A673 (cell line): Measurements from ENCODE around the gene FOXK1. TPM values are rescaled to one million over a fixed set of nuclear protein-coding genes. Genes with fewer than 3 reads are reported as not detected.

Source experiments
- BruUV-seq: library from RNA; stranded (reverse); fragments of 400-500 nt; replicated peaks from 2 replicates; lab custom pipeline; 2021; lab: Mats Ljungman, UMichigan
- CTCF ChIA-PET: fragments of 300-600 bp; sonication (Branson Sonifier 250); formaldehyde crosslinking; loops from one replicate; lab custom pipeline; 2022; ENCODE audit warnings: antibody characterized with exemption; lab: Charles Lee
- POLR2A ChIA-PET: fragments of 300-600 bp; sonication (Branson Sonifier 250); formaldehyde crosslinking; loops from one replicate; lab custom pipeline; 2022; ENCODE audit warnings: antibody characterized with exemption; ENCODE audit not compliant: low non-redundant PET; lab: Charles Lee
- DNase-seq: peaks from one replicate; pipeline ENCODE4 v3.0.0-alpha.2; 2015; ENCODE audit warnings: low spot score
- H3K27ac ChIP-seq: fragments of 200-600 bp; sonication (generic); 2 replicates; pipeline ENCODE4 v1.5.1; 2016; ENCODE audit warnings: mixed run types, low read depth, mild to moderate bottlenecking, mixed read lengths, antibody characterized with exemption, low read length; ENCODE audit not compliant: poor library complexity, severe bottlenecking
- H3K27me3 ChIP-seq: fragments of 200-600 bp; sonication (generic); replicated peaks from 2 replicates; pipeline ENCODE4 v1.6.1; 2017; ENCODE audit warnings: mixed run types, low read depth, mild to moderate bottlenecking, mixed read lengths, antibody characterized with exemption, low read length; ENCODE audit not compliant: insufficient read depth, poor library complexity
- H3K36me3 ChIP-seq: fragments of 200-600 bp; sonication (generic); 2 replicates; pipeline ENCODE4 v1.6.1; 2016; ENCODE audit warnings: mixed run types, mild to moderate bottlenecking, mixed read lengths, antibody characterized with exemption, low read length; ENCODE audit not compliant: insufficient read depth, poor library complexity, severe bottlenecking
- H3K4me1 ChIP-seq: fragments of 200-600 bp; sonication (generic); 2 replicates; pipeline ENCODE4 v1.6.1; 2017; ENCODE audit warnings: mixed run types, mild to moderate bottlenecking, mixed read lengths, antibody characterized with exemption, low read length; ENCODE audit not compliant: insufficient read depth, poor library complexity, severe bottlenecking
- H3K4me3 ChIP-seq: fragments of 200-600 bp; sonication (generic); 2 replicates; pipeline ENCODE4 v1.5.1; 2016; ENCODE audit warnings: low read depth, mixed run types, mild to moderate bottlenecking, mixed read lengths, low read length; ENCODE audit not compliant: poor library complexity, severe bottlenecking
- H3K9me3 ChIP-seq: fragments of 200-600 bp; sonication (generic); 2 replicates; pipeline ENCODE4 v1.6.1; 2016; ENCODE audit warnings: mixed run types, low read depth, mild to moderate bottlenecking, mixed read lengths, antibody characterized with exemption, low read length; ENCODE audit not compliant: poor library complexity, severe bottlenecking
- CTCF ChIP-seq: fragments of 300-800, 200-600 bp; sonication (generic); conservative IDR thresholded peaks from 2 replicates; pipeline ENCODE4 v1.5.1; 2017; ENCODE audit warnings: low read depth, mild to moderate bottlenecking, antibody characterized with exemption, low read length, moderate library complexity, mixed read lengths
- EZH2 ChIP-seq: fragments of 200-600 bp; sonication (generic); IDR thresholded peaks from 2 replicates; pipeline ENCODE4 v1.6.1; 2017; ENCODE audit warnings: borderline replicate concordance, low read depth, mild to moderate bottlenecking, mixed read lengths, antibody characterized with exemption, low read length; ENCODE audit not compliant: poor library complexity, severe bottlenecking
- intact Hi-C: fragments of 100-400 bp; cut with micrococcal nuclease; formaldehyde crosslinking; loops from one replicate; pipeline ENCODE4 v1.10.0; 2022; ENCODE audit not compliant: unreplicated experiment
- total RNA-seq: library from RNA; stranded (reverse); gene quantifications from 2 replicates; pipeline ENCODE4 v1.2.3, GENCODE V29; 2021

FOXK1 gene
- total RNA-seq, 1 experiment from 2014 or later = 43.8 TPM

GRCh38 chr7:4726566-4726965 lies 44.5 kb downstream of the FOXK1 start:
- ChIA-PET POLR2A (interaction anchor here (0.6 kb wide), 1 partner anchor 19 kb away, joined by 4 read pairs; no protein-coding TSS in a partner anchor), CTCF (no interaction called here)
- Histone ChIP-seq H3K27me3 (no peaks in the 10 kb centered on the region), H3K36me3 (no peaks in the 10 kb centered on the region), H3K4me3 (no peak overlapping the region), H3K27ac (no peak overlapping the region), H3K9me3 (no peaks in the 10 kb centered on the region), H3K4me1 (peaks cover 15% of the 10 kb centered on the region)
- no TSS peak for BruUV-seq
- no peak for TF ChIP-seq EZH2
- TF ChIP-seq CTCF = no peak
- DNase-seq = no peak
- intact Hi-C loops = no loop called here

GRCh38 chr7:4727914-4728705 lies 46.0 kb downstream of the FOXK1 start:
- H3K36me3 ChIP-seq = no peaks in the 10 kb centered on the region
- TF ChIP-seq EZH2 = no peak
- TF ChIP-seq CTCF = no peak
- intact Hi-C loops = no loop called here
- no TSS peak for BruUV-seq
- ChIA-PET POLR2A (no interaction called here), CTCF (no interaction called here)
- H3K9me3 ChIP-seq = no peaks in the 10 kb centered on the region
- H3K27me3 ChIP-seq = no peaks in the 10 kb centered on the region
- peaks cover 15% of the 10 kb centered on the region for H3K4me1 ChIP-seq
- DNase-seq = no peak
- H3K27ac ChIP-seq = no peak overlapping the region
- H3K4me3 ChIP-seq = no peak overlapping the region

GRCh38 chr7:4729266-4729665 lies 47.2 kb downstream of the FOXK1 start:
- CTCF ChIA-PET = no interaction called here
- no peaks in the 10 kb centered on the region for H3K9me3 ChIP-seq
- TF ChIP-seq CTCF (no peak), EZH2 (no peak)
- no peaks in the 10 kb centered on the region for H3K36me3 ChIP-seq
- H3K27me3 ChIP-seq = no peaks in the 10 kb centered on the region
- intact Hi-C loops = no loop called here
- BruUV-seq = no TSS peak
- no peak overlapping the region for H3K27ac ChIP-seq
- POLR2A ChIA-PET = no interaction called here
- no peak for DNase-seq
- peaks cover 15% of the 10 kb centered on the region for H3K4me1 ChIP-seq
- no peak overlapping the region for H3K4me3 ChIP-seq
